ENCODE measurements around the gene SLC25A12.

Gene SLC25A12

DNA sequence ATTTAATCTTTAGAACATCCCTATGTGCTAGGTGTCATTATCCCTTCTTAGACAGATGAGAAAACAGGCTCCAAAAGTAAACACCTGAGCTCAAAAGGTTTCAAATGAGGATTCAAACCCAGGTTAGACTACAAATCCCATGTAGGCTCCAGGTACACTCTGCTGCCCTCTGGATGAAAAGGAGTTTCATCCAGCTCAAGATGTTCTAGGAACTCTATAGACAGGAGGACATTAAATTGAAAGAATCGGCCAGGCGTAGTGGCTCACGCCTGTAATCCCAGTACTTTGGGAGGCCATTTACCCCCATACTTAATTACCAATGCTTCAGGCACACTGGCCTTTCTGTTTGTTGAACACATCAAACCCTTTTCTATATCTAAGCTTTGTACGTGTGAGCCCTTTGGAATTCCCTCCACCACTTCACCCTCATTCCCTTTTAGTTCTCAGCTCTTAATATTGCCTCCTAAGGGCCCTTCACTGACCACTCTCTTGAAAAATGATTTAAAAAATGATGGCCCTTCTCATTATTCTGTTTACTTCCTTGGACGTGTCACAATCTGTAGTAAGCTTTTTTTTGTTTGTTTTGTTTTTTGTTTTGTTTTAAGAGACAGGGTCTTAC lies 10.7 kb downstream of the SLC25A12 start:
- Histone ChIP-seq H3K27ac (peak overlapping the region; percentile 74 to 75), H3K36me3 (no peaks in the 10 kb centered on the region), H3K9me3 (no peaks in the 10 kb centered on the region), H3K27me3 (no peaks in the 10 kb centered on the region), H3K4me1 (peaks cover 0 to 44% (median 21%) of the 10 kb centered on the region in 4 donors), H3K4me3 (no peak overlapping the region)
- TF ChIP-seq, protein P1, sequence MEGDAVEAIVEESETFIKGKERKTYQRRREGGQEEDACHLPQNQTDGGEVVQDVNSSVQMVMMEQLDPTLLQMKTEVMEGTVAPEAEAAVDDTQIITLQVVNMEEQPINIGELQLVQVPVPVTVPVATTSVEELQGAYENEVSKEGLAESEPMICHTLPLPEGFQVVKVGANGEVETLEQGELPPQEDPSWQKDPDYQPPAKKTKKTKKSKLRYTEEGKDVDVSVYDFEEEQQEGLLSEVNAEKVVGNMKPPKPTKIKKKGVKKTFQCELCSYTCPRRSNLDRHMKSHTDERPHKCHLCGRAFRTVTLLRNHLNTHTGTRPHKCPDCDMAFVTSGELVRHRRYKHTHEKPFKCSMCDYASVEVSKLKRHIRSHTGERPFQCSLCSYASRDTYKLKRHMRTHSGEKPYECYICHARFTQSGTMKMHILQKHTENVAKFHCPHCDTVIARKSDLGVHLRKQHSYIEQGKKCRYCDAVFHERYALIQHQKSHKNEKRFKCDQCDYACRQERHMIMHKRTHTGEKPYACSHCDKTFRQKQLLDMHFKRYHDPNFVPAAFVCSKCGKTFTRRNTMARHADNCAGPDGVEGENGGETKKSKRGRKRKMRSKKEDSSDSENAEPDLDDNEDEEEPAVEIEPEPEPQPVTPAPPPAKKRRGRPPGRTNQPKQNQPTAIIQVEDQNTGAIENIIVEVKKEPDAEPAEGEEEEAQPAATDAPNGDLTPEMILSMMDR (IDR thresholded peaks at IDR 0.05) = no peak
- DNase-seq = no peak
- intact Hi-C loops (cut with DNase I; ENCODE audit: low total_unique reads) = loop anchor here (5.0 kb wide), 1 partner anchor 39 kb away; the partner anchor contains the start of gene HAT1

DNA sequence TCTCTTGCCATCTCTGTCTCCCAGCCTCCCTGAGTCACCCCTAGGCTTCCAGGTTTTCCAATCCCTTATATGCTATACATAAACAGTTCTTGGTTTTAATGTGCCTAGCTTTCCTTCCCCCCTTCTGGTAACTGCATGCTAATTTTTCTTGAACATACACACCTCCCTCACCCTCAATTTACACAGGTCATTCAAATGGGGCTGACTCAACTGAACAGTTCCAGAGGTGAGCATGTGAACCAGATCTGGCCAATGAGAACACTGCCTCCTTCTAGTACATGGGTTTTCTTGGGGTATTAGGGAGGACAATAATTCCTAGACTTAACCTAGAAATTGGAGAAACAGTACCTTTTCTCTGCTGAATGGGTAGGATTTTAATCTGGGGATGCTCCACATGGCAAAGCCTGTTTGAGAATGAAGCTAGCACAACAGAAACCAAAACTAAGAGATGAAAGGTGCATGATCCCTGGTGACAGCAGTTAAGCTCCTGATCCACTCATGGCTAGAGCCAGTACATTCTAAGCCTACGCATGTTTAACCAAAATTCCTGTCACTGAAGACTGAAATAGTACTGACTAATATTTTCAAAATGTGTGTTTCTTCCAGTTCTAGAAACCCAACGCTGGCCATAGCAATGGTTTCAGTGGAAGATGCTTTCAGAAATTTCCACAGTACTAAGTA lies 11.8 kb downstream of the SLC25A12 start:
- no peak for DNase-seq
- H3K36me3 ChIP-seq = no peaks in the 10 kb centered on the region
- H3K27ac ChIP-seq = peak overlapping the region; percentile 74 to 75
- peak overlapping the region; percentile 21 to 26 for H3K4me3 ChIP-seq
- intact Hi-C loops (cut with DNase I; ENCODE audit: low total_unique reads) = loop anchor here (5.0 kb wide), 1 partner anchor 40 kb away; the partner anchor contains the start of gene HAT1
- peaks cover 0 to 56% (median 24%) of the 10 kb centered on the region in 4 donors for H3K4me1 ChIP-seq
- no peaks in the 10 kb centered on the region for H3K27me3 ChIP-seq
- TF ChIP-seq, protein P1 (IDR thresholded peaks at IDR 0.05) = no peak
- no peaks in the 10 kb centered on the region for H3K9me3 ChIP-seq

DNA sequence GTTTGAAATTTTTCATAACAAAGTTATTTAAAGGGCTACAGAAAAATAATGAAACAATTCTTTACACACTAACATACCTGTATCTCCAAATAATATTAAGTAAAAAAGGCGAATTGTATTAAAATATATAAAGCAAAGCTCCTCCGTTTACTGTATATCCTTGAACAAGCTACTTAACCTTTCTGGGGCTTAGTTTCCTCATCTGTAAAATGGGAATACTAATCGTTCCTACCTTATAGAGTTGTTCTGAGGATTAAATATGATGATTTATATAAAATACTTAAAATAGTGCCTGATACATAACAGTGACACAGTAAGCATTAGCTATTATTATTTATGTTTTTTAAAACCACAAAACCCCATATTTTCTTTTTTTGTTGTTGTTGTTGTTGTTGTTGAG lies 13.3 kb downstream of the SLC25A12 start:
- Histone ChIP-seq H3K9me3 (no peaks in the 10 kb centered on the region), H3K27ac (peak overlapping the region; percentile 74 to 76), H3K4me1 (peaks cover 0 to 61% (median 24%) of the 10 kb centered on the region in 4 donors), H3K36me3 (no peaks in the 10 kb centered on the region), H3K27me3 (no peaks in the 10 kb centered on the region), H3K4me3 (no peak overlapping the region)
- DNase-seq = no peak
- intact Hi-C loops (cut with DNase I; ENCODE audit: low total_unique reads) = loop anchor here (5.0 kb wide), 1 partner anchor 42 kb away; the partner anchor contains the start of gene HAT1
- TF ChIP-seq, protein P1 (IDR thresholded peaks at IDR 0.05) = no peak

DNA sequence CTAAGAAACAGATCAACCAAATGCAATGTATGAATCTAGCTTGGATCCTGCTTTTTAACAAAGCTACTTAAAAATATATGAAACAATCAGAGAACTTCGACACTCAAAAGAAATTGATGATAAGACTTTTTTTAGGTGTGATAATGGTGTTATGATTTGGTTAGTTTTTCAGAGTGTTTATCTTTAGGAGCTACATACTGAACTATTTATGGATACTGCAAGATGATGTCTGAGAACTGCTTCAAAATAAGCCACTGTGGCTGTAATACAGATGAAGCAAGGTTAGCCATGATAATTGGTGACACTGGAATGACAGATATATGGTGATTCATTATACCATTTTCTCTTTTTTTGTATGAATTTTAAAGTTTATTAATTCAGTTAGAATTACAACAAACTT lies 14.2 kb downstream of the SLC25A12 start:
- no peaks in the 10 kb centered on the region for H3K9me3 ChIP-seq
- peaks cover 0 to 67% (median 24%) of the 10 kb centered on the region in 4 donors for H3K4me1 ChIP-seq
- no peak overlapping the region for H3K4me3 ChIP-seq
- intact Hi-C loops (cut with DNase I; ENCODE audit: low total_unique reads) = loop anchor here (5.0 kb wide), 1 partner anchor 42 kb away; the partner anchor contains the start of gene HAT1
- H3K27ac ChIP-seq = peak overlapping the region; percentile 59 to 76
- TF ChIP-seq, protein P1 (IDR thresholded peaks at IDR 0.05) = no peak
- H3K27me3 ChIP-seq = no peaks in the 10 kb centered on the region
- no peak for DNase-seq
- H3K36me3 ChIP-seq = peaks cover 0 to 2% (median 0%) of the 10 kb centered on the region in 3 donors

DNA sequence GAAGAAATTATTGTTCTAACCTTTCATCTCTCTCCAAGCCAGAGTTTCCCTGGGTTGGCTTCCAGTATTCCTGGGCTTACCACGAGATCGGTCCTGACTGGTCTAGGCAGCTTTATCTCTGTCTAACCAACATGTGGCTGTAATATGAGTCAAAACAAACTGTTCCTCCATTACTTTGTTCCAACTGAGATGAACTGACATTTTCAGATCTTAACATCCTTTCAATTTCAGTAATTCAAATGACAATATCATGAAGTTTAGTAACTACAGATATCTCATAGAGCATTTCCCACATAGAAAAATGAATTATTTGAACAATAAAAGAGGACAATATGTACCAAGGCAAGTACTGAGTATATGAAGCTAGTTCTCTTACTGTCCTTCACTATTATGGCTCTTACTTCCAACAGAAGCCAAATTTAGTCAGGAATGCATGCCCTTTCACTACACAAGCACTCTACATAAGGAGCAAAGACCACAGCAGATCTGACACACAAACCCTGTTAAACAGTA lies 15.5 kb downstream of the SLC25A12 start:
- Histone ChIP-seq H3K4me3 (no peak overlapping the region), H3K4me1 (peaks cover 0 to 67% (median 24%) of the 10 kb centered on the region in 4 donors), H3K27ac (peak overlapping the region; percentile 59 to 76), H3K9me3 (no peaks in the 10 kb centered on the region), H3K36me3 (peaks cover 0 to 5% (median 0%) of the 10 kb centered on the region in 3 donors), H3K27me3 (no peaks in the 10 kb centered on the region)
- TF ChIP-seq, protein P1 (IDR thresholded peaks at IDR 0.05) = no peak
- DNase-seq = peak in 1 of 2 donors; percentile 57
- intact Hi-C loops (cut with DNase I; ENCODE audit: low total_unique reads) = no loop called here
